Measurements from ENCODE around the gene SNX20.

Gene SNX20

GRCh38 chr16:50653633-50654519, 27.2 kb downstream of the SNX20 start:
- DNase-seq = no peak

- no peak for DNase-seq
Measured at GRCh38 chr16:50652836-50653425, 28.2 kb downstream of the SNX20 start.

GRCh38 chr16:50651835-50652438, 29.2 kb downstream of the SNX20 start:
- no peak for DNase-seq

GRCh38 chr16:50646345-50646744, 34.8 kb downstream of the SNX20 start:
- DNase-seq = no peak

- DNase-seq = no peak
Measured at GRCh38 chr16:50645563-50646220, 35.4 kb downstream of the SNX20 start.

GRCh38 chr16:50644729-50645128, 36.4 kb downstream of the SNX20 start:
- peak; percentile 27 for DNase-seq

GRCh38 chr16:50644245-50644644, 36.9 kb downstream of the SNX20 start:
- DNase-seq = no peak

GRCh38 chr16:50643192-50643591, 37.9 kb downstream of the SNX20 start:
- no peak for DNase-seq

GRCh38 chr16:50642349-50642748, 38.8 kb downstream of the SNX20 start:
- DNase-seq = no peak

GRCh38 chr16:50641818-50642187, 39.3 kb downstream of the SNX20 start:
- DNase-seq = no peak

- no peak for DNase-seq
Measured at GRCh38 chr16:50640919-50641817, 39.9 kb downstream of the SNX20 start.

- DNase-seq = no peak
Measured at GRCh38 chr16:50640391-50640790, 40.7 kb downstream of the SNX20 start.

GRCh38 chr16:50638816-50639670, 42.1 kb downstream of the SNX20 start:
- DNase-seq = no peak

GRCh38 chr16:50637716-50638602, 43.2 kb downstream of the SNX20 start:
- DNase-seq = no peak

- DNase-seq = no peak
Measured at GRCh38 chr16:50636753-50637374, 44.2 kb downstream of the SNX20 start.

- peak; percentile 31 for DNase-seq
Measured at GRCh38 chr16:50635505-50636392, 45.4 kb downstream of the SNX20 start.

GRCh38 chr16:50634947-50635346, 46.2 kb downstream of the SNX20 start:
- no peak for DNase-seq

GRCh38 chr16:50634090-50634489, 47.0 kb downstream of the SNX20 start:
- DNase-seq = no peak
